HG03520 (cell line): ENCODE data around the gene MCHR2.

ENCODE experiments used
- ATAC-seq: cut with Tn5 transposase; IDR thresholded peaks from one replicate; pipeline ENCODE4 v1.9.1; 2021; ENCODE audit warnings: mild to moderate bottlenecking, moderate library complexity; ENCODE audit not compliant: unreplicated experiment

Gene MCHR2

DNA sequence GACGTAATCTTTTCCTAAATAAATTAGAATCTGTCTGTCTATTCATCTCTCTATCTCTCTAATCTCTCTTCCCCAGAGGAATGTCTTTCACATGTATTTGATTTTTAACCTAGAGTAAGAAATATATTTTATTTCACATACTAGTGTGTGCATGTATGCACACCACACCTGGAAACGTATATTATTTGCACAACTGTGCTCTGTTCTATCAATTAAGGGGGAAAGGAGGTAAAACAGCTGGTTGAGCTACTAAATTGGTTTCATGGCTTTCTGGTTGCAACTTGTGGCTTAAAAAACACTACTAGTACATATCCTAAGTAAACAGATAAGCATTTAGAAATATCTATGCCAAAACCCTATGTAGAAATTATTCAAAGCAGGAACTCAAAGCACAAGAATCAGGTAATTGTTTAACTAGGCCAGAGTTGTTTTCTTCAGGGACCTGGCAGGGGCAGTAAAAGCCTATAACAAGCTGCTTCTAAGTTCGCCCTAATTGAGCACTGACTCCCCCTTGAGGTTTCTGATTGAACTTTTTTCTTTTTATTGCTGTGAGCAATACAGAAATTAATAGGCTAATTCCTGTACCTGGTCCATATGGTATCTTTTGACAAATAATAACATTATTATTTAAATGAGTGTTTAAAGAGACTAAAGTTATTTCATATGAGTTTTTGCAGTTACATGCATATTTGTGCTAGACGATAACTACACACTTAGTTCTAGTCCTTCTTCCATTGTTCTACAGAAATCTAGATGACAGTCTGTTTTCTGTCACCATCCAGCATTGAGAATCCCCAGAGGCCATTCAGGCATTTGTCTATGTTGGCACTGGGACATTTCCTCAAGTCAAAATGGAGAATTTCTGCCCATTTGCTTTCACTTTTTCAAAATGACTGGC, 88.6 kb downstream of the MCHR2 start:
- peak; percentile 96 for ATAC-seq

DNA sequence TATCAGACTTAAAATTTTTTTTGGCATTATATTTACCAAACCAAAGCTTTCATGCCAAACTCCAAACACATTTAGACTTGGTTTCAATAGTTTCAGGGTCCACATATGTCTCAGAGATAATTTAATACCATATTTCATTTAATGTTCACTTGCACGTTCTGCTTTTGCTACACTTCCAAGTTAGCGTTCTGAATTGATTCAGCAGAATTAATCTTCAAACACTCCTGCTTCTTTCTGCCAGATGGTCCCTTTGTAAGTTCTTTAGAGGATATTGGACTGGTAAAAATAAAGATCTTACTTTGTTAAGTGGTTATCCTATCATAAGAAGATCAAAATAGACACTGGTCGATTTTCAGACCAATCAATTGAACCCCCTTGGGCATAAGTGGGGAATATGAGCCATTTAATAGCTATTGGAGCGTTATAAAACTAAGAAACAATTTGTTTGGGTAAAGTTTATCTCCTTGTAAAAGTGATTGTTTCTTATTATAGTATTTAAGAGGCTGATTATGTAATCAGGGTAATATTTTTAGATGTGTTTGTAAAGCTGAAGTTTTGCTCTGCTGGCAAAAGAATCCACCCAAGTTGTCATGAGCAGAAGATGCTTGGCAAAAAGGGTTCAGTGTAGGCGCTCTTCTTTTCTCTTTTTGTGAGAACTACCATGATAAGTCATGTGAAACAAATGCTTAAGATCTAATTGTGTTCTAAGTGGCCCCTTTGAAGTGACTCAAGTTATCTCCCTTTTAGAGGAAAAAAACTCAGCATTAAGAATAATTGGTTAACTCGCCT, 92.2 kb downstream of the MCHR2 start:
- ATAC-seq = no peak

DNA sequence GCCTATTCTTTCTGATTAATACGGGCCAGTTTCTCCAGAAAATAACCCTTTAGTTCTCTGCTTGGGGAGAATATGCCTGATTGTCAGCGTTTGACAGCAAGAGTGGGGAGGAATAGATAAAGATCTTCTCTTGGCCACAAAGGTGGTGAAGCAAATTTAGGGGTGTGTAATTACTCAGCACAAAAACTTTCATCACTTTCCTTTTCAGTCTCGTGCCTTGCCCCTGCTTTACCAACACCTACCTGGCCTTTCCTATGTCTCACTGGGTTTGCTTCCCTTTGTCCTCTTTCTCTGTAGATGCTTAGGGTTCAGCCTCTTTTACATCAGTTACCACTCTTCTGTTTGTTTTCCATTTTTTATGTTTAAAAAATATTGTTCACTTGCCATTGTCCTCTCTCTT, 99.2 kb downstream of the MCHR2 start:
- no peak for ATAC-seq

DNA sequence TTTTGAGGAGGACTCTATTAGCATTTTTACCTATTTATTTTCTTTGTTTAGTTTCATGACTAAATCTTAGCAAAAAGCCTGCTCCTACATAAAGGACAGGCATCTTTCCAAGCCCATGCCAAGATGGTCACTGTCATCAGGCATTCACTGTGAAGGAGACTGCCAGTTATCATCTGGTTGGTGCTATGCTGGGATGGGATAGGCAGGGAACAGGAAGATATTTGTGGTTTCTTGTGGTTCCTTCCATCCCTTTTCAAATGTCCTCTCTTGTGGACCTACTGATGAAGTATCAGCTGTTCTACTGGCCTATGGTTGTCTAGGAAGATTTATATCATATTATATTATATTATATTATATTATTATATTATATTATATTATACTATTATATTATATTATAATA, 107.0 kb downstream of the MCHR2 start:
- no peak for ATAC-seq

DNA sequence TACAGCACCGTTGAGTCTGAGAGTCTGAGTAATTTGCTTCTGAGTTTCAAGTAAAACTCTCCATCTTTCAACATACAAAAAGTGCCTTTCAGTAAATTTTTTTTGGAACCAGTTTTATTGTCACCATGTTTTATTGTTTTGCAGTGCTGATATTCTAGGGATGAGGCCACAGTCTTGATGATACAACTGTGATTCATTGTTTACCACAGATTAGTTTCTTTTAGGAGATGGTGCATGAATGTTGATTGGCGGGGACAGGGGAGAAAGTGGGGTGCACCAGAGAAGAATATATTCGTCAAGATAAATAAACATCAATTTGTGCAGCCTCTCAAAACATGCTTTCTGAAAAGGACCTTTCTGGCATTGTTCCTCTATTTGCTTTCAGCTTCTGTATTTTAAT, 109.0 kb downstream of the MCHR2 start:
- no peak for ATAC-seq

DNA sequence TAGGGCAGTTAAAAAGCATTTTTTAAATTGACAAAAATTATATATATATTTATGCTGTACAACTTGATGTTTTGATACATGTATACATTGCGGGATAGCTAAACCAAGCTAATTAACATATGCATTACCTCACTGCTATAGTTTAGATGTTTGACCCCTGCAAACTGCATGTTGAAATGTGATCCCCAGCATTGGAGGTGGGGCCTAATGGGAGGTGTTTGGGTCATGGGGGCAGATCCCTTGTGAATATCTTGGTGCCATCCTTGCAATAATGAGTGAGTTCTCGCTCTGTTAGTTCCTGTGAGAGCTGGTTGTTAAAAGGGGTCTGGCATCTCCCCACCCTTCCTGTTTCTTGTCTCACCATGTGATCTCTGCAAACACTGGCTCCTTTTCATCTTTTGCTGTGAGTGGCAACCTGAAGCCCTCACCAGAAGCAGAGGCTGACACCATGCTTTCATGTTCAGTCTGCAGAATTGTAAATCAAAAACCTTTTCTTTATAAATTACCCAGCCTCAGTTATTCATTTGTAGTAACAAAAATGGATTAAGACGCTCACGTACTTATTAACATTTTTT, 111.8 kb downstream of the MCHR2 start:
- no peak for ATAC-seq

DNA sequence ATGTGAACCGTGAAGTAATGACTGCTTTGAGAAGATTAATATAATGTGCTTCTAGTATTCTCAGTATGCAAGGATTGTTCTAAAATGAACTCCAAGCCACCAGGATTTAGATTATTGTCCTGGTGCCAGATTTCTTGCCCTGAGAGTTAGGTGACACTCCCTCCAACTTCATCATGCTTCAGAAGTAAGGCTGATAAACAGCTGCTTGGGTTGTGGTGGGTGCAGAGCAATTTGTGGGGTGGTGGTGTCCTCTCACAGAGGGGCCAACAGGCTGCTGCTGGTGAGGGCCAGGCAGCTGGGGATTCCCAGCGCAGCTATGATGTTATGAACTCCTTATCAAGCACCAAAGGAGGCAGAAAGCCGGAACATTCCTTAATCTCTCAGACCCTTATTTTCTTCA, 114.6 kb downstream of the MCHR2 start:
- no peak for ATAC-seq

DNA sequence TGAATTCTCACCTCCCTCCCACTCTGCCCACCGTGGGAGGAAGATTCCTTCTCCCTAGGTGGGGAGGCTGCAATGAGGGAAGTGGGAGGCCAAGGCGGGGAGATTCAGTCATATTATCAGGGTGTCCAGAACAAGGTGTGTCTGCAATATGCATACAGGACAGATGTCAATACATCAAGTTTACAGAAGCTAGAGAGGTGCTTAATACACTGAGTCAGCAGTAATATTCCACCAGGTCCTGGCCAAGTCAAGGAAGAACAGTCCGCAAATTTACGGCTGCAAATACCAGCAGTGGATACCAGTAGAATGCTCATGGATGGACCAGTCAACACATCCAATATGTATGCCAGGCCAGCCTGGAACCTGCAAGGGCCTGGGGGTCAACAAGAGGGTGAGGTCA, 119.0 kb downstream of the MCHR2 start:
- ATAC-seq = no peak

DNA sequence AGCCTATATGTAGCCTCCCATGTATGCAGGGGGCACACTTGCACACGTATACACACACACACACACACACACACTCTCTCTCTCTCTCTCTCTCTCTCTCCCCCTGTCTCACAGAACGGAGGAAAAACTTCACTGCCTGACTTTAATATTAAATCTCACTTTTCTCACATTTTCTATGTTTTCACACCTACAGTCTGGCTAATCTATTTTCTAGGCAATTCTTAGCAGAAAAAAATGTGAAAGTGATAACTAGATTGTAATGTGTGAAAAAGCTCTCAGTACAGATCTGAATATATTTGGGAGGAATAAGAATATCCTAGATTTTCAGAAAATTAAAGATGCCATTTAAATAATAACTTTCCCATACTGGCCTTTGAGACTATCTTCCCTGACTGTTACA, 120.9 kb downstream of the MCHR2 start:
- ATAC-seq = no peak

DNA sequence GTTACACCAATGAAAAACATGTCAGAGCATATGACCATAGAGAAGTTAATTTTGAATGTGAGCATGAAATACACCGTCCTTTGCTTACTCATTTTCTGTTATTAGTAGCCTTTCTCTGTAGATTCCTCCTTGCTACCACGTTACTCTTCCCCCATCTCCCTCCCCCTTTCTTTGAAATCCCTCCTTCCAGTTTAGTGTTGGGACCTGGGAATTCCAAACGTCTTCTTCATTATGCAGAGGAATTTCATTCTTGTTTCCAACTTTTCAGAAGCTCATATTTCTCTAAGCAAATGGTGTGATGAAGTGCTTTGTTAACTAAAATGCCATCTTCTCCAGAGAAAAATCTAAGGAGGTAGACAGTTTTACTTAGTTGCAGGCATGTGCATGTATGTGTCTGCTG, 122.4 kb downstream of the MCHR2 start:
- ATAC-seq = no peak
